ENCODE data around the gene LECT2. TPM values are rescaled to one million over a fixed set of nuclear protein-coding genes. Genes with fewer than 3 reads are reported as not detected.

Gene LECT2
- polyA plus RNA-seq, 1 donor (not counting 4 experiments of a cell fraction or from before 2014, with no cell fraction given), result not detected

GRCh38 chr5:135930029-135930948 lies 24.5 kb downstream of the LECT2 start:
- Histone ChIP-seq H3K4me1 (ENCODE audit: control insufficient read depth, extremely low read depth, insufficient read depth, low read length) (no peaks in the 10 kb centered on the region), H3K27me3 (ENCODE audit: control insufficient read depth, extremely low read depth, insufficient read depth, low read length) (peaks cover 47% of the 10 kb centered on the region), H3K9me1 (ENCODE audit: control insufficient read depth, extremely low read depth, insufficient read depth, low read length) (no peaks in the 10 kb centered on the region), H3K36me3 (ENCODE audit: control insufficient read depth in 2 of 2, extremely low read depth in 1 of 2, insufficient read depth in 2 of 2, low read length in 2 of 2) (no peaks in the 10 kb centered on the region), H2AFZ (ENCODE audit: control insufficient read depth, low read length) (no peak overlapping the region), H3K4me2 (ENCODE audit: control insufficient read depth, extremely low read depth, insufficient read depth, low read depth, low read length) (no peak overlapping the region), H3K79me2 (ENCODE audit: control insufficient read depth, insufficient read depth, low read length) (no peaks in the 10 kb centered on the region), H4K20me1 (ENCODE audit: control insufficient read depth, extremely low read depth, insufficient read depth, low read length) (no peaks in the 10 kb centered on the region), H3K4me3 (ENCODE audit: control insufficient read depth in 2 of 3, extremely low read depth in 1 of 3, insufficient read depth in 2 of 3, low read depth in 1 of 3, low read length in 3 of 3) (no peak overlapping the region), H3K27ac (ENCODE audit: control insufficient read depth, insufficient read depth, low read length) (no peak overlapping the region), H3K9ac (ENCODE audit: control insufficient read depth, extremely low read depth, insufficient read depth, low read length) (no peak overlapping the region), H3K9me3 (ENCODE audit: control insufficient read depth, low read depth, low read length) (no peaks in the 10 kb centered on the region)
- TF ChIP-seq EZH2 (IDR thresholded peaks at IDR 0.05; ENCODE audit: low read length), result peak; percentile 77
- TF ChIP-seq CTCF (optimal IDR thresholded peaks at IDR 0.05 in 1 of 3, IDR thresholded peaks at IDR 0.05 in 1 of 3, conservative IDR thresholded peaks at IDR 0.05 in 1 of 3; ENCODE audit: extremely low read depth in 1 of 3, insufficient read depth in 2 of 3, low read length in 3 of 3), result no peak
- DNase-seq (ENCODE audit: low read depth, low spot score), result no peak
- dilution Hi-C loops (cut with MboI; ENCODE audit: extremely low pct_ligation_motif_present, low sequenced_read_pairs), result no loop called here
- FAIRE-seq, result no peak

- H3K27me3 ChIP-seq (ENCODE audit: control insufficient read depth, extremely low read depth, insufficient read depth, low read length), result peaks cover 8% of the 10 kb centered on the region
- TF ChIP-seq CTCF (optimal IDR thresholded peaks at IDR 0.05 in 1 of 3, IDR thresholded peaks at IDR 0.05 in 1 of 3, conservative IDR thresholded peaks at IDR 0.05 in 1 of 3; ENCODE audit: extremely low read depth in 1 of 3, insufficient read depth in 2 of 3, low read length in 3 of 3) (no peak), EZH2 (IDR thresholded peaks at IDR 0.05; ENCODE audit: low read length) (no peak)
- dilution Hi-C loops (cut with MboI; ENCODE audit: extremely low pct_ligation_motif_present, low sequenced_read_pairs), result no loop called here
- H4K20me1 ChIP-seq (ENCODE audit: control insufficient read depth, extremely low read depth, insufficient read depth, low read length), result no peaks in the 10 kb centered on the region
- H3K36me3 ChIP-seq (ENCODE audit: control insufficient read depth in 2 of 2, extremely low read depth in 1 of 2, insufficient read depth in 2 of 2, low read length in 2 of 2), result no peaks in the 10 kb centered on the region
- no peak overlapping the region for H2AFZ ChIP-seq (ENCODE audit: control insufficient read depth, low read length)
- no peak overlapping the region for H3K9ac ChIP-seq (ENCODE audit: control insufficient read depth, extremely low read depth, insufficient read depth, low read length)
- no peaks in the 10 kb centered on the region for H3K79me2 ChIP-seq (ENCODE audit: control insufficient read depth, insufficient read depth, low read length)
- no peak overlapping the region for H3K4me2 ChIP-seq (ENCODE audit: control insufficient read depth, extremely low read depth, insufficient read depth, low read depth, low read length)
- no peaks in the 10 kb centered on the region for H3K9me1 ChIP-seq (ENCODE audit: control insufficient read depth, extremely low read depth, insufficient read depth, low read length)
- no peaks in the 10 kb centered on the region for H3K9me3 ChIP-seq (ENCODE audit: control insufficient read depth, low read depth, low read length)
- DNase-seq (ENCODE audit: low read depth, low spot score), result no peak
- FAIRE-seq, result peak; percentile 26
- H3K4me3 ChIP-seq (ENCODE audit: control insufficient read depth in 2 of 3, extremely low read depth in 1 of 3, insufficient read depth in 2 of 3, low read depth in 1 of 3, low read length in 3 of 3), result no peak overlapping the region
- no peaks in the 10 kb centered on the region for H3K4me1 ChIP-seq (ENCODE audit: control insufficient read depth, extremely low read depth, insufficient read depth, low read length)
- H3K27ac ChIP-seq (ENCODE audit: control insufficient read depth, insufficient read depth, low read length), result no peak overlapping the region
Measured at GRCh38 chr5:135921388-135921787, 33.4 kb downstream of the LECT2 start.
